Hematopoietic multipotent progenitor cell treated with erythropoietin and hydrocortisone succinate and interleukin-3 and kit ligand, for 15 days (in vitro differentiated cells): ENCODE measurements around the gene CNNM1.

Experiments used
- DNase-seq: peaks from one replicate; pipeline ENCODE4 v3.0.0-alpha.2; 2015; ENCODE audit warnings: low spot score

CNNM1 gene

GRCh38 chr10:99421233-99421739 lies 92.1 kb downstream of the CNNM1 start:
- DNase-seq, result no peak

DNA sequence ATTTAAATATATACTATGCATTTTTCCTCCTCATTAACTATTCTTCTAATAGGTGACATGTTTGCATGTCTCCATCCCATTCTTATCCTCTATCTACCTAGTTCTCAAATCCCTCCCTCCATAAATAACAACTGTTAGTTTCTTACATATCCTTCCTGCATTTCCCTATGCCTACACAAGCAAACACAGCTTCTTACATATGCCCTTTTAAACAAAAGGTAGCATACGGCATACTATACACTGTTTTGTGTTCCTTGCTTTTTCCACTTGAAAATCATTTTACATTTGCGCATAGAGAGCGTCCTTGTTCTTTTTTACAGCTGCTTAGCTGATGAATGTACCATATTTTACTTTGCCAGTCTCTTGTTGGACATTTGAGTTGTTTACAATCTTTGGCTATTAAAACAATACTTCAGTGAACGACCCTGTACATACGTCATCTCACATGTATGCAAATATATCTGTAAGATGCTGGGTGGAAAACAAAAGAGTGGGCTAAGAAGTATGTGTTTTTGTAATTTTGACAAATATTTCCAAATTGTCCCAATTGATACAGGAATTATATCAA lies 93.5 kb downstream of the CNNM1 start:
- no peak for DNase-seq

DNA sequence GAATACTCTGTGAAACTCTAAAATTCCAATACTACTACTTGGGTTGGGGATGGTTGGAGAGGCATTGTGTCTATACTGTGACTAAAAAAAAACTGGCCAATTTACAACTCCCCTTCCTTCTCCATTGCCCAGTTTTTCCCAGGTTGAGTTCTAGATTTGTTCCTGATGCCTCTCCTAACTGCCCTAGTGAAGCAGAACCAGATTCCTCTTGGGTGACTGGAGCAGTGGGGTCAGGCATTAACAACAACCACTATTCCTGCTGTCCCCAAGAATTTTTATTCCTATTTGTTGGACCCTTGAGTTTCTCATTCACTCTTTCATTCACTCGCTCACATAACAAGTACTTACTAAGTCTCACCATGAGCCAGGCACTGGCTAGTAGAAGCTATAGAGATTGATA lies 95.5 kb downstream of the CNNM1 start:
- DNase-seq, result no peak

DNA sequence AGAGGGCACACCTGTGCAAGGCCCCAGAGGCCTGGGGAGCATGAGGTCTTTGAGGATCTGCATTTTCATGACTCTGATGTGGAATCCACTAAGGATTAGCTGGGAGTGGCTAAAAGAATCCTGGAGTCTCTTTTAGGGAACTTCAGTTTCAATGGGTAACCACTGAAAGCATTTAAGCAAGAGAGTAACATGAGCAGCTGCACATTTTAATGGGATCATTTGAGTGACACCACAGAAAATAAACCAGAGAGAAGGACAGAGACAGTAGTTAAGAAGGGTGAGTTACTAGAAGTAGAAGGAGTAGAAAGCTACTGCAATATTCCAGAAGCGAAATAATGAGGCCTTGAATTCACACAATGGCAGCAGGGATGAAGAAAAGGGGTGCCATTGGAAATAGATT lies 96.0 kb downstream of the CNNM1 start:
- no peak for DNase-seq

- DNase-seq, result no peak
Observed at GRCh38 chr10:99426689-99427088, 97.5 kb downstream of the CNNM1 start.

DNA sequence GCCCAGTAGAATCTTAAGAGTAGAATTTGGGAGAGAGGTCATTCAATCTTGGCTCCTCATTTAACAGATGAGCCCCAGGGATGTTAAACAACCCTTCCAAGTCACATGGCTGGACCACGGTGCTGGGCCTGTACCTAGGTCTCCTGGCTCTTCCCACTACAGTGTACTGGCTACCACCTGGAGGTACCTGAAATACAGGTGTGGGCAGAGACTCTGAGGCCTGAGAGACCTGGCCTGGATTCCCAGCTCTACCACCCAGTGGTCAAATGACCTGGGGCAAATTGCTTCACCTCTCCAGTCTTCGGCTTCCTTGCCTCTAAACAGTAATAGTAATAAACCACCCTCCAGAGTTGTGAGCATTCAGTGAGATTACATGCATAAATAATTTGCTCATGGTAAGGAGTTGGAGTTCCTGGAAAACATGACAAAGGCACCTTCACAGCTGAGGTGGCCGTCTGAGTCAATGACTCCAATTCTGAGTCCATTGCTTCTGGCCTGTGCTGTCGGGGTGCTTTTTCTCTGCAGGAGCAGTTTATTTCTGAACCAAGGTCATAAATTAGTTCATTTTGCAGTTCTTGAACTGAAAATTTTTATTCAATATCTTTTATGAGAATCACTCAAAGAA lies 98.5 kb downstream of the CNNM1 start:
- DNase-seq, result no peak

DNA sequence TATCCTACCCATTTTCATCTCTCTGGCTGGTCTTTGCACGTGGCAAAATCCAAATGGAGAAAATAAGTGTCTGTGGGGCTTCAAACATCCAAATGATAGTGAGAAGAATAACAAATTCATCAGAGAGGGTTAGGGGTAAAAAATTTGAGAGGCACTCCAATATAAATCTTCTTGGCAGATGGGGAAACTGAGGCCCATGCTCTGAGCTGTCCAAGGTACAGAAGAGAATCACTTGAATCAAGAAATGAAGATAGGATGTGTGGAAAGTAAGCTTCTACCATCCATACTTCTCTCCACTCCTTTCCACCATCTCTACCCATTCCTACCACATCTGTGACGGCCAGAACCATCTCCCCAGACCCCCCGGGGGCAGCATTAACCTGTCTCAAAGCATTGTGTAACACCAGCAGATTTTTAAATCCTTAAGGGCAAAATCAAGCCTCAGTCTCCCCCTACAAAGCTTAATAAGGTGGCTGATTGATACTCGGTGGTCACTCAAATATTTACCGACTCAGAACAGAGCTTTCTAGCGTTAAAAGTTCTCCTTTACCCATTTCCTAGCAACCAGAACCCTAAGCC lies 100.5 kb downstream of the CNNM1 start:
- DNase-seq, result no peak

- no peak for DNase-seq
Observed at GRCh38 chr10:99430116-99430450, 100.9 kb downstream of the CNNM1 start.

GRCh38 chr10:99430451-99431189 lies 101.5 kb downstream of the CNNM1 start, which contains the start of gene GOT1:
Gene GOT1 (minus strand): TSS chr10:99430624. CDS start chr10:99430565, 59 bp downstream.
- DNase-seq, result peak; percentile 99

GRCh38 chr10:99431190-99431760 lies 102.1 kb downstream of the CNNM1 start:
- peak; percentile 39 for DNase-seq

DNA sequence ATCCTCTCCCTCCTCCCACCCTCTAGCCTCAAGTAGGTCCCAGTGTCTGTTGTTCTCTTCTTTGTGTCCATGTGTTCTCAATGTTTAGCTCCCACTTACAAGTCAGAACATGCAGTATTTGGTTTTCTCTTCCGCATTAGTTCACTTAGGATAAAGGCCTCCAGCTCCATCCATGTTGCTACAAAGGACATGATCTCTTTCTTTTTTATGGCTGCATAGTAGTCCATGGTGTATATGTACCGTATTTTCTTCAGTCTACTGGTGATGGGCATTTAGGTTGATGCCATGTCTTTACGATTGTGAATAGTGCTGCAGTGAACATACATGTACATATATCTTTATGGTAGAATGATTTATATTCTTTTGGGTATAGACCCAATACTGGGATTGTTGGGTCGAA lies 102.9 kb downstream of the CNNM1 start:
- DNase-seq, result no peak

DNA sequence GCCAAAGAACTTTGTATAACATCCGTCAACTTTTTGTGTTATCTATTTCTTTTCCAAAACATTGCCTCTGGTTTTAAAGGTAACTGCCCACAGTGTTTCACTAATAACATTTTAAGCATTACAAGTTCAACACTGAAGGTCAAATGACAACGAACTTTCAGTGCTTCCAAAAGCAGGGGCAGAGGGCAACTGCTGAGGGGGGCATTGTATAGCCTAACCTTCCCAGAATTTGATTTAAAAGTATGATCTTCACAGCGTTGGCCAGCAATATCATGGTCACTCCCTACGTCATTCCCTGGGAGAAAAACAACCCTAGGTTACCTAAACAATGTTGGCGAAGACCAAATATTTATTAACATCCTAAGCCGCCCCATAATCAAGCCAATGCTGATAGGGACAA lies 103.7 kb downstream of the CNNM1 start:
- DNase-seq, result no peak

DNA sequence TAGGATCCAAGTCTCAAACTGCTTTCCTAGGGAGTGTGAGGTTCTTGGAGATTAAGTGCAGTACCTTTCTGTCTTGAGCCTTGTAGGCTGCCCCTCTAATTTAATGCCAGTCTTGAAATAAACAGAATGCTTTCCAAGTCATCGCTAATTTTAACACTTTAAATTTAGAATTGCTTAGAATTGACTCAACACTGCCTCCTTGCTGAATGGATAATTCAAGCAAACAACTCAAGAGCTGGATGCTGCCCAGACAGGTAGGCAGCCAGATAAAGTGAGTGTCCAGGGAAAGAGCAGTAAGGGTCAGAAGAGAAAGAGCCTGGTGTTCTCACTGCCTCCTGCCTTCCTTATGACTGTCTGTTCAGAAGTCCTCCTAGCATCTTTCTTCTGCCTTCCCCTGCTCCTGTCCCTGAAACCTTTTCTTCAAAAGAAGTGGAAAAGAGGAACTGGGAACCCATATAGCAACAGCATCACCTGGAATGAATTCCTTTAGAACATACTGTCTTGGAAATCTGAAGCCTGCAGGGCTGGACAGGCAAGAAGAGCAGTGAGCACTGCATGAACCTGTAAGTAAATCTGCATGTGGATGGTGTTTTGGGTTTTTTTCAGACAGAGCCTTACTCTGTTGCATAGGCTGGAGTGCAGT lies 104.3 kb downstream of the CNNM1 start:
- no peak for DNase-seq

- peak; percentile 82 for DNase-seq
Observed at GRCh38 chr10:99435986-99436638, 107.0 kb downstream of the CNNM1 start.

DNA sequence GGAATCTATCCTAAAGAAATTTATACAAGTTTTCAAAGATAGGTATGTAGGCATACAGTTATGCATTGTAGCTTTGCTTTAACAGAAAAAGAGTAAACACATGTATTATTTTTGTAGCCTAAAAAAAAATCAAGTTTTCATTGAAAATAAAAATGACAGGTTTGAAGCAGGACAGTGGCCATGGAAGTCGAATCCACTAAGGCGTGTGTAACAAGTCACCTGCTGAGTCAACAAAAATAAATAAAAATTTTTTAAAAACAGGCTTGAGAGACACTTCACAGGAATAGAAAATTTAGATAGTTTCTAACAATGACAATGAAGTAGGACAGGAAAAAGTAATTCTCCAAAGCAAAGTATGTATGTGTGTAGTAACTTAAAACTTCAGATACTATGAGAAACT lies 109.7 kb downstream of the CNNM1 start:
- no peak for DNase-seq

DNA sequence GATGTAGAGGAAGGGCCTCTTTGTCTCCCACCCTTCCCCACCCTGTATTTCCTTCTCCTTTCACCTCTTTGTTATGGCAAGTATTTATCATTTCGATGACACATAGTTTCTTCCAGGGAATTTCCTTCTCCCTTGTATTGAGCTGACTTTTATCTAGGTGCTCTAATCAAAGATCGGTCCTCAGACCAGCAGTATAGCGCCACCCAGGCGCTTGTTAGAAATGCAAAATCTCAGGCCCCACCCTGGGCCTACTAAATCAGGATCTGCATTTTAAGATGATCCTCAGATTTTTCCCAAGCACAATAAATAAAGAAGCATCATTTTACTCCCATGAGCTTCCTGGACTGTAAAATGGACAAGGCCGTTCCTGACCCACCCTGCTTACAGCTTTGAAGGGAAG lies 113.2 kb downstream of the CNNM1 start:
- no peak for DNase-seq

GRCh38 chr10:99443500-99443899 lies 114.3 kb downstream of the CNNM1 start:
- no peak for DNase-seq
